WERI-Rb-1 (cell line): ENCODE data around the gene IQGAP1.

ENCODE experiments used
- DNase-seq: peaks from one replicate; pipeline ENCODE4 v3.0.0-alpha.2; 2020
- H3K27ac ChIP-seq: fragments of 250-450 bp; sonication (Bioruptor Pico); 2 replicates; pipeline ENCODE4 v1.5.1; 2020; ENCODE audit warnings: mild to moderate bottlenecking, moderate library complexity
- H3K27me3 ChIP-seq: fragments of 250-450 bp; sonication (Bioruptor Pico); 2 replicates; pipeline ENCODE4 v1.5.1; 2021; ENCODE audit warnings: mild to moderate bottlenecking, low read depth, moderate library complexity; ENCODE audit not compliant: insufficient read depth, severe bottlenecking
- H3K36me3 ChIP-seq: fragments of 250-450 bp; sonication (Bioruptor Pico); 2 replicates; pipeline ENCODE4 v1.5.1; 2020; ENCODE audit warnings: mild to moderate bottlenecking, moderate library complexity
- H3K4me3 ChIP-seq: 2 replicates; pipeline ENCODE4 v1.5.1; 2011; ENCODE audit warnings: low read depth, mild to moderate bottlenecking, control low read depth, low read length
- H3K9me3 ChIP-seq: fragments of 250-450 bp; sonication (Bioruptor Pico); 2 replicates; pipeline ENCODE4 v1.5.1; 2021; ENCODE audit warnings: mild to moderate bottlenecking, moderate library complexity; ENCODE audit not compliant: severe bottlenecking
- CTCF ChIP-seq: IDR thresholded peaks from 2 replicates; pipeline ENCODE4 v1.5.1; 2011; ENCODE audit warnings: low read depth, mild to moderate bottlenecking, control low read depth, inconsistent platforms, low read length

Gene IQGAP1

GRCh38 chr15:90420451-90420850, 32.4 kb downstream of the IQGAP1 start:
- no peak for TF ChIP-seq CTCF
- no peak overlapping the region for H3K27ac ChIP-seq
- H3K27me3 ChIP-seq, result no peaks in the 10 kb centered on the region
- no peaks in the 10 kb centered on the region for H3K9me3 ChIP-seq
- H3K36me3 ChIP-seq, result no peaks in the 10 kb centered on the region
- no peak for DNase-seq
- no peak overlapping the region for H3K4me3 ChIP-seq

GRCh38 chr15:90421527-90421926, 33.5 kb downstream of the IQGAP1 start:
- TF ChIP-seq CTCF, result no peak
- H3K4me3 ChIP-seq, result no peak overlapping the region
- DNase-seq, result no peak
- no peaks in the 10 kb centered on the region for H3K36me3 ChIP-seq
- no peaks in the 10 kb centered on the region for H3K9me3 ChIP-seq
- no peaks in the 10 kb centered on the region for H3K27me3 ChIP-seq
- H3K27ac ChIP-seq, result no peak overlapping the region

DNA sequence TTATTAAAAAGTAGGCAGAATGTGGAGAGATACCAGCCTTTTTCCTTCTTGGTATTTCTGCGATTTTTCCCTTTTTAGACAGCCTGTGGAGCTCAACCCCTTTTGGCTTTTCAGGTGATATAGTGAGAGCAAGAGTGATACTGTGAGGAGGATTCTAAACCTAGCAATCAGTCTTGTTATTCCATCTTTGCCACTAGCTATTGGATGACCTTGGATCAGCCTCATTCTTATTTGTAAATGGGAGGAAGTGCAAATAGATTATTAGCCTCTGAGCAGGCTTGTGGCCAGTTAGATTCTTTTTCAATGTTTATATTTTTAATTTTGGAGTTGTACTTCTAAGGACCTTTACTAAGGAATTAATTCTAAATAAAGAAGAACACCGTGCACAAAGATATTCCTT, 34.0 kb downstream of the IQGAP1 start:
- H3K4me3 ChIP-seq, result no peak overlapping the region
- H3K36me3 ChIP-seq, result peaks cover 1% of the 10 kb centered on the region; the same call in 1 of the 2 replicates
- H3K9me3 ChIP-seq, result no peaks in the 10 kb centered on the region
- H3K27me3 ChIP-seq, result no peaks in the 10 kb centered on the region
- no peak for TF ChIP-seq CTCF
- H3K27ac ChIP-seq, result no peak overlapping the region
- DNase-seq, result no peak

DNA sequence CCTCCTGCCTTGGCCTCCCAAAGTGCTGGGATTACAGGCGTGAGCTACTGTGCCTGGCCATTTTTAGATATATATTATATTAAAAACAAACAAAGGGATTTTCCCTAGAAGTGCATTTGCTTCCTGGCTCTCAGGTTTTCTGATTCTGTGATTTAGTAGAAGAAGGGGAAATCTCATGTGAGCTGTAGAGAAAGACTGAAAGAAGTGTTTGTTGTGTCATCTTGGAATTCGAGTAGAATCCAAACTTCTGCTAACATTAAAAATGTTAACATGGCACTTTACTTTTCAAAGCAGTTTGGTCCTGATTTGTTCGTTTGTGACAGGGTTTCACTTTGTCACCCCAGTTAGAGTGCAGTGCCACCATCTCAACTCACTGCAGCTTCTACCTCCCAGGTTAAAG, 34.9 kb downstream of the IQGAP1 start:
- Histone ChIP-seq H3K36me3 (peaks cover 5% of the 10 kb centered on the region), H3K27ac (no peak overlapping the region), H3K27me3 (no peaks in the 10 kb centered on the region), H3K9me3 (no peaks in the 10 kb centered on the region), H3K4me3 (no peak overlapping the region)
- TF ChIP-seq CTCF, result no peak
- no peak for DNase-seq

DNA sequence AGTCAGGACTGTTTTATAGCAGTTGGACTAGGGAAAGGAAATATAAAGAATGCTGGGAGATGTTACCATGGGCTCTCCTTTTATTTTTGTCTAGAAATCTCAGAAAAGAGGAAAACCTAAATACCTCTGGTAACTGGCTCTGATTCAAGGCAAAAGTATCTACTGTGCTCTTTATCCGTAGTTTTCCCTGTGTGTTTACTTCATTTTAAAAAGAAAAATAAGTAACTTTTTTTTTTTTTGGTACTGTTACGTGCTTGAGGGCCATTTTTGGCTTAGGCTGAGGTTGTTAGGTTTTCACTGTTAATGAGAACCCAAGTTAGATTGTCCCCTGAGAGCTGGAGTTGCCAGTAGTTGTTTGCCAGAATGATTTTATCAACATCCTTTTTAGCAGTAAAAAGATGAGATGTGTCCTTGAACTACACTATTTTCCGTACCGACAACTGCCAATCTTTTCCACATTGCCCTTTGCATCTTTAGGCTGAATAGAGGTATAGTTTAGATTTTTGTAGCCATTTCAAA, 35.8 kb downstream of the IQGAP1 start:
- Histone ChIP-seq H3K27me3 (no peaks in the 10 kb centered on the region), H3K4me3 (no peak overlapping the region), H3K36me3 (peaks cover 10% of the 10 kb centered on the region), H3K9me3 (no peaks in the 10 kb centered on the region), H3K27ac (no peak overlapping the region)
- no peak for TF ChIP-seq CTCF
- no peak for DNase-seq

GRCh38 chr15:90425726-90426346, 37.8 kb downstream of the IQGAP1 start:
- Histone ChIP-seq H3K36me3 (peaks cover 15% of the 10 kb centered on the region), H3K9me3 (no peaks in the 10 kb centered on the region), H3K27ac (no peak overlapping the region), H3K27me3 (no peaks in the 10 kb centered on the region), H3K4me3 (no peak overlapping the region)
- no peak for DNase-seq
- no peak for TF ChIP-seq CTCF
